Ramos (cell line): ENCODE results near the gene FOXD4L4.
"Not testable (repeated sequence)": the region's sequence is repeated elsewhere in the genome, so short reads cannot be mapped to it uniquely, and the experiment has no call there.

Source experiments
- in situ Hi-C: fragments of 300-500 bp; cut with MboI; formaldehyde crosslinking; loops from one replicate; pipeline ENCODE4 v1.14.3; 2022; ENCODE audit warnings: low sequenced_read_pairs; ENCODE audit not compliant: unreplicated experiment

The FOXD4L4 gene

GRCh38 chr9:65737096-65737564 is at the start of gene FOXD4L4:
Gene FOXD4L4, plus strand, starts transcription at chr9:65737146. Its CDS starts 0 bp downstream, at chr9:65737146.
- in situ Hi-C loops, result not testable (repeated sequence)

DNA sequence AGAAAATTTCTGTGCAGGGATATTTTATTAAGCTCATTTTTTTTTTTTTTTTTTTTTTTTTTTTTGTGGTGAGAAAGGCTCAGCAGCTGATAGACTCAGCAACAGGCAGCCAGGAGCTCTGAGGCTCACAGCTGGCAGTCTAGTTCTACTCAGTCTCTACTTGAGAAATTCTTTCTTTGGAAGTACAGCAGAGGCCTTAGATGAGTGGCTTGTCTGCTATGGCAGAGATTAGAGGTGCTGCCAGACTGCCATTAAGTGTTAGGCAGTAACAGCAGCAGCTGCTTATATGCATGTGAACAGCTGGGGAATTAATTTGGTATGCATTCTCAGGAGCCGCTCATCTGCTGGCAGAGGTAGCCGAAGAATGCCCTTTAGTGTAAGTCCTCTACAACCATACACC is 33.4 kb upstream of the FOXD4L4 start:
- in situ Hi-C loops, result not testable (repeated sequence)

DNA sequence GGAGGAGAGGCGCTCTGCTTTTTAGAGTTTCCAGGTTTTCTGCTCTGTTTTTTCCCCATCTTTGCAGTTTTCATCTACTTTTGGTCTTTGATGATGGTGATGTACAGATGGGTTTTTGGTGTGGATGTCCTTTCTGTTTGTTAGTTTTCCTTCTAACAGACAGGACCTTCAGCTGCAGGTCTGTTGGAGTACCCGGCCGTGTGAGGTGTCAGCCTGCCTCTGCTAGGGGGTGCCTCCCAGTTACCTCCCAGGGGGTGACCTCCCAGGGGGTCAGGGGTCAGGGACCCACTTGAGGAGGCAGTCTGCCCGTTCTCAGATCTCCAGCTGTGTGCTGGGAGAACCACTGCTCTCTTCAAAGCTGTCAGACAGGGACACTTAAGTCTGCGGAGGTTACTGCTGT is 22.5 kb upstream of the FOXD4L4 start:
- in situ Hi-C loops, result not testable (repeated sequence)

GRCh38 chr9:65738133-65738532 is 1.2 kb downstream of the FOXD4L4 start:
- in situ Hi-C loops, result not testable (repeated sequence)
